Heart left ventricle (tissue), 13 donors: ENCODE measurements around the gene GPRC5D.

Experiments
- CTCF ChIP-seq, 12 donors: fragments of 200-600 bp; sonication (generic) in 4 of 12; IDR thresholded peaks; one replicate each; pipeline versions ENCODE4 v1.5.0 to v1.8.0; 2018 to 2022; ENCODE audit warnings: antibody characterized with exemption in 12 of 12, mild to moderate bottlenecking in 5 of 12
- POLR2A ChIP-seq, 2 donors: fragments of 450-650 bp; IDR thresholded peaks; one replicate each; pipeline ENCODE4 v1.6.1; 2017; ENCODE audit warnings: antibody characterized with exemption in 2 of 2, mild to moderate bottlenecking in 2 of 2, moderate library complexity in 2 of 2
- donor health status: ischemic (EF 13 %, LVEDD 7.1; RV severe dilation, severe dysfunction).
- donor health status: DM: no; HTN: yes; CAD: no.
- donor health status: DM: no; HTN: no; CAD: no.
- donor health status: ischemic (EF 25% LVEDD 6.9; RV normal size, moderate dysfunction).
- donor health status: ischemic (EF 25% LVEDD 5.7; RV mildly dilated, moderate dysfunction).
- donor health status: ischemic (EF 35%, LVEDD 5.7; RV mildly dilated, moderate dysfunction).
- donor health status: nonischemic (EF 11% LVEDD 7.7; RV severe dilation, severe dysfunction).
- donor health status: DM: yes; HTN: yes; CAD: no.
- donor health status: PGD.
- donor health status: ischemic (EF 29% LVEDD 5.4; RV normal size, mild dysfunction).
- donor health status: nonischemic (EF 23%, LVEDD 6.1; RV moderate dilation, normal function).

- no peak for TF ChIP-seq CTCF (IDR thresholded peaks at IDR 0.05)
- TF ChIP-seq POLR2A (IDR thresholded peaks at IDR 0.05), result no peak
Observed at GRCh38 chr12:12909995-12910420, 42.0 kb downstream of the GPRC5D start.
